ENCODE measurements around the gene FAM43B. TPM values are rescaled to one million over a fixed set of nuclear protein-coding genes. Genes with fewer than 3 reads are reported as not detected.

The FAM43B gene
- total and polyA plus RNA-seq, 10 of the 15 experiments (the other 5 are each of a cell fraction or from before 2014, with no cell fraction given): not detected

DNA sequence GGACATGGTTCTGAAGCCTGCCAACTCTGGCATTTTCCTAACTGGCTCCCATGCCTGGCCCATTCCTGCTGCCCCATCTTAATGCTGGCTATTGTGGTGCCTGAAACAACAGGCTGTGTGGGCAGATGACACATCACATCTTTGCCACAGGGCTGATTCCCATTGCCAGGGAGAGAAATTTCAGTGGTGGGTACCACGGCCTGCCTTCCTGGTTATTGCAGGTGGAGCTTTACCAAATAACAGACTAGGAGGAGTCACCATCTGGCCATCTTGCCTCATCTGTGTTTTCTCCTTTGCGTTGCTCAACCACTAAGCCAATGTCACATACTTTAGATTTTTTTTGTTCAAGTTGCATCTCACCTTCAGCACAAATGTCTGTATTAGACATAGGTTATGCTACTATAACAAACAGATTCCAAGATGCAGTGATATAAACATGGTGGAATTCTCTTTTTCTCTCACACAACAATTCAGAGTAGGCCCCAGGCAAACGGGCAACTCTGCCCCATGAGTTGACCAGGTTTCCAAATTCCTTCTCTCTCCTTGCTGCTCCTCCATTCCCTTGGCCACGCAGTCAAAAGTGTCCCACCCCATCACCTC lies 50.6 kb downstream of the FAM43B start:
- in situ Hi-C loops (cut with MboI): no loop called here
- DNase-seq (ENCODE audit: low read depth, low spot score) (no peak), FAIRE-seq (no peak), ATAC-seq (no peak)
- no TSS peak for BruUV-seq (replicated peaks)
- H3K27me3 ChIP-seq (replicated peaks in 1 of 2; ENCODE audit: control insufficient read depth in 2 of 2, insufficient read depth in 2 of 2, low read length in 1 of 2): no peaks in the 10 kb centered on the region
- H3K4me2 ChIP-seq (ENCODE audit: control insufficient read depth, insufficient read depth): no peak overlapping the region
- TF ChIP-seq YBX1 (IDR thresholded peaks at IDR 0.05): no peak
- TF ChIP-seq CREM (IDR thresholded peaks at IDR 0.05; ENCODE audit: low read depth): no peak
- TF ChIP-seq, protein P1, sequence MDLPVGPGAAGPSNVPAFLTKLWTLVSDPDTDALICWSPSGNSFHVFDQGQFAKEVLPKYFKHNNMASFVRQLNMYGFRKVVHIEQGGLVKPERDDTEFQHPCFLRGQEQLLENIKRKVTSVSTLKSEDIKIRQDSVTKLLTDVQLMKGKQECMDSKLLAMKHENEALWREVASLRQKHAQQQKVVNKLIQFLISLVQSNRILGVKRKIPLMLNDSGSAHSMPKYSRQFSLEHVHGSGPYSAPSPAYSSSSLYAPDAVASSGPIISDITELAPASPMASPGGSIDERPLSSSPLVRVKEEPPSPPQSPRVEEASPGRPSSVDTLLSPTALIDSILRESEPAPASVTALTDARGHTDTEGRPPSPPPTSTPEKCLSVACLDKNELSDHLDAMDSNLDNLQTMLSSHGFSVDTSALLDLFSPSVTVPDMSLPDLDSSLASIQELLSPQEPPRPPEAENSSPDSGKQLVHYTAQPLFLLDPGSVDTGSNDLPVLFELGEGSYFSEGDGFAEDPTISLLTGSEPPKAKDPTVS (IDR thresholded peaks at IDR 0.05; ENCODE audit: low read depth, low read length): no peak
- TF ChIP-seq RAD21 (IDR thresholded peaks at IDR 0.05; ENCODE audit: insufficient read depth, low read depth, low read length): no peak
- TF ChIP-seq RAD51 (IDR thresholded peaks at IDR 0.05): no peak
- no peak for TF ChIP-seq NRF1 (conservative IDR thresholded peaks at IDR 0.05; ENCODE audit: low read depth, low read length)
- TF ChIP-seq RUNX3 (IDR thresholded peaks at IDR 0.05; ENCODE audit: low read length): no peak
- no peak for TF ChIP-seq CBX3 (IDR thresholded peaks at IDR 0.05; ENCODE audit: borderline replicate concordance, low read depth)
- no peak for TF ChIP-seq ETV6 (conservative IDR thresholded peaks at IDR 0.05 in 1 of 2, IDR thresholded peaks at IDR 0.05 in 1 of 2; ENCODE audit: borderline replicate concordance in 1 of 2, low read depth in 1 of 2)
- TF ChIP-seq RCOR1 (conservative IDR thresholded peaks at IDR 0.05; ENCODE audit: low read depth, low read length): no peak
- no peak for TF ChIP-seq STAT3 (IDR thresholded peaks at IDR 0.05; ENCODE audit: low read depth, low read length)
- TF ChIP-seq SMARCA5 (IDR thresholded peaks at IDR 0.05): no peak
- no peak for TF ChIP-seq ESRRA (IDR thresholded peaks at IDR 0.05; ENCODE audit: low read length)
- TF ChIP-seq ZBED1 (IDR thresholded peaks at IDR 0.05; ENCODE audit: borderline replicate concordance): no peak
- no peak for TF ChIP-seq KLF5 (IDR thresholded peaks at IDR 0.05; ENCODE audit: partially characterized antibody)
- TF ChIP-seq, protein P2, sequence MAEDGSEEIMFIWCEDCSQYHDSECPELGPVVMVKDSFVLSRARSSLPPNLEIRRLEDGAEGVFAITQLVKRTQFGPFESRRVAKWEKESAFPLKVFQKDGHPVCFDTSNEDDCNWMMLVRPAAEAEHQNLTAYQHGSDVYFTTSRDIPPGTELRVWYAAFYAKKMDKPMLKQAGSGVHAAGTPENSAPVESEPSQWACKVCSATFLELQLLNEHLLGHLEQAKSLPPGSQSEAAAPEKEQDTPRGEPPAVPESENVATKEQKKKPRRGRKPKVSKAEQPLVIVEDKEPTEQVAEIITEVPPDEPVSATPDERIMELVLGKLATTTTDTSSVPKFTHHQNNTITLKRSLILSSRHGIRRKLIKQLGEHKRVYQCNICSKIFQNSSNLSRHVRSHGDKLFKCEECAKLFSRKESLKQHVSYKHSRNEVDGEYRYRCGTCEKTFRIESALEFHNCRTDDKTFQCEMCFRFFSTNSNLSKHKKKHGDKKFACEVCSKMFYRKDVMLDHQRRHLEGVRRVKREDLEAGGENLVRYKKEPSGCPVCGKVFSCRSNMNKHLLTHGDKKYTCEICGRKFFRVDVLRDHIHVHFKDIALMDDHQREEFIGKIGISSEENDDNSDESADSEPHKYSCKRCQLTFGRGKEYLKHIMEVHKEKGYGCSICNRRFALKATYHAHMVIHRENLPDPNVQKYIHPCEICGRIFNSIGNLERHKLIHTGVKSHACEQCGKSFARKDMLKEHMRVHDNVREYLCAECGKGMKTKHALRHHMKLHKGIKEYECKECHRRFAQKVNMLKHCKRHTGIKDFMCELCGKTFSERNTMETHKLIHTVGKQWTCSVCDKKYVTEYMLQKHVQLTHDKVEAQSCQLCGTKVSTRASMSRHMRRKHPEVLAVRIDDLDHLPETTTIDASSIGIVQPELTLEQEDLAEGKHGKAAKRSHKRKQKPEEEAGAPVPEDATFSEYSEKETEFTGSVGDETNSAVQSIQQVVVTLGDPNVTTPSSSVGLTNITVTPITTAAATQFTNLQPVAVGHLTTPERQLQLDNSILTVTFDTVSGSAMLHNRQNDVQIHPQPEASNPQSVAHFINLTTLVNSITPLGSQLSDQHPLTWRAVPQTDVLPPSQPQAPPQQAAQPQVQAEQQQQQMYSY (CRISPR knock-in tag; IDR thresholded peaks at IDR 0.05): no peak
- TF ChIP-seq EED (IDR thresholded peaks at IDR 0.05; ENCODE audit: low read depth): no peak
- no peak overlapping the region for H3K27ac ChIP-seq (ENCODE audit: control insufficient read depth, insufficient read depth)
- H3K36me3 ChIP-seq (ENCODE audit: control insufficient read depth in 2 of 2, insufficient read depth in 2 of 2, low read length in 1 of 2): no peaks in the 10 kb centered on the region
- H3K9me3 ChIP-seq (replicated peaks; ENCODE audit: control insufficient read depth, insufficient read depth, low read length): no peaks in the 10 kb centered on the region; the same call in 2 of the 3 replicates
- ChIA-PET POLR2A (no interaction called here), SMC1A (ENCODE audit: uncharacterized antibody, unreplicated experiment) (no interaction called here), CTCF (interaction anchor here (0.7 kb wide), 1 partner anchor 10 kb away, joined by 3 read pairs; no protein-coding TSS in a partner anchor), RAD21 (ENCODE audit: unreplicated experiment) (no interaction called here)
- no peaks in the 10 kb centered on the region for H3K79me2 ChIP-seq (ENCODE audit: control insufficient read depth, insufficient read depth, low read length)
- 46% methylated on average over 4 of the region's 4 CpGs for WGBS (ENCODE audit: insufficient coverage, insufficient replicate concordance, low lambda C conversion rate, missing lambda C conversion rate)
- no peaks in the 10 kb centered on the region for H4K20me1 ChIP-seq (ENCODE audit: control insufficient read depth, insufficient read depth)
- no peak overlapping the region for H2AFZ ChIP-seq (ENCODE audit: control insufficient read depth, low read depth, low read length)
- intact Hi-C loops (cut with micrococcal nuclease; ENCODE audit: unreplicated experiment): no loop called here
- no peak overlapping the region for H3K4me3 ChIP-seq
- no peaks in the 10 kb centered on the region for H3K4me1 ChIP-seq (ENCODE audit: control insufficient read depth, insufficient read depth, low read length)
- H3K9ac ChIP-seq (ENCODE audit: control insufficient read depth, insufficient read depth, low read length): no peak overlapping the region

Measured in GM12878 (cell line).